ENCODE data around the gene NDRG2.

The NDRG2 gene

DNA sequence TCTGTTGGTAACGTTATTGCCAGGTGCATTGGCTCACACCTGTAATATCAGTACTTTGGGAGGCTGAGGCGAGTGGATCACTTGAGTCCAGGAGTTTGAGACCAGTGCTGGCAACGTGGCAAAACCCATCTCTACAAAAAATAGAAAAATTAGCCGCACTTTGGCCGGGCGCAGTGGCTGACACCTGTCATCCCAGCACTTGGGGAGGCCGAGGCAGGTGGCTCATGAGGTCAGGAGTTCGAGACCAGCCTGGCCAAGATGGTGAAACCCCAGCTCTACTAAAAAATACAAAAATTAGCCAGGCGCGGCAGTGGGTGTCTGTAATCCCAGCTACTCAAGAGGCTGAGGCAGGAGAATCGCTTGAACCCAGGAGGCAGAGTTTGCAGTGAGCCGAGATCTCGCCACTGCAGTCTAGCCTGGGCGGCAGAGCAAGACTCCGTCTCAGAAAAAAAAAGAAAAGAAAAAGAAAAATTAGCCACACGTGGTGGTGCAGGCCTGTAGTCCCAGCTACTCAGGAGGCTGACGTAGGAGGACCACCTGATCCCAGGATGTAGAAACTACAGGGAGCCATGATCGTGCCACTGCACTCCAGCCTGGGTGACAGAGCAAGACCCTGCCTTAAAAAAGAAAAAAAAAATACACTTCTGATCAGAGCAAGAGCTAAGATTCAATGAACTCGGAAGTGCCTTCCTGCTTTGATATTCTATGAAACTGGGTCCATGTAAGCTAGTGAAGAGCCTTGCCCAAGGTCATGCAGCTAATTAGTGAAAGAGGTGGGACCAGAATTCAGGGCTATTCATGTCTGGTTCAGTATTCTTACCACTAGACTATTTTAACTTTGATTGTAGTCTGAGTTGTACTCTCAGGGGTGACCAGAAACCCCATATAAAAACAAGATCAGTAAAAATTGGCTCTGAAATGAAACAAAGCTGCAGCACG, 28.6 kb upstream of the NDRG2 start:
- no peaks in the 10 kb centered on the region for H3K36me3 ChIP-seq (ENCODE audit: control insufficient read depth, insufficient read depth, low read length)

DNA sequence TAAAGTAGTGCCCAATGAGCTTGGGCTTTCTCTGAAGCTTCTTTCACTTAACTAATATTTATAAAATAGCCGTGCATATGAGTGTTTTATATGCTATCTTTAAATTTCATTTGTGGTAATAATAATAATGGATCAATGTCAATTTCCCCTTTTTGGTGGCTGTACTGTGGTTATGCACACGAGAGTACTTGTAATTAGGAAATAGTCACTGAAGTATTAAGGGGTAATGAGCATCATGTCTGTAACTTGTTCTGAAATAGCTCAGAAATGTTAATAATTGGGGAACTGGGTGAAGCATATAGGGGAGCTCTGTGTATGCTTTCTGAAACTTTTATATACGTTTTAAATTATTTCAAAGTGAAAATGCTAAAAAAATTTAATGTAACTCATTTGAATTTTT, 25.7 kb upstream of the NDRG2 start:
- TF ChIP-seq, protein P1, sequence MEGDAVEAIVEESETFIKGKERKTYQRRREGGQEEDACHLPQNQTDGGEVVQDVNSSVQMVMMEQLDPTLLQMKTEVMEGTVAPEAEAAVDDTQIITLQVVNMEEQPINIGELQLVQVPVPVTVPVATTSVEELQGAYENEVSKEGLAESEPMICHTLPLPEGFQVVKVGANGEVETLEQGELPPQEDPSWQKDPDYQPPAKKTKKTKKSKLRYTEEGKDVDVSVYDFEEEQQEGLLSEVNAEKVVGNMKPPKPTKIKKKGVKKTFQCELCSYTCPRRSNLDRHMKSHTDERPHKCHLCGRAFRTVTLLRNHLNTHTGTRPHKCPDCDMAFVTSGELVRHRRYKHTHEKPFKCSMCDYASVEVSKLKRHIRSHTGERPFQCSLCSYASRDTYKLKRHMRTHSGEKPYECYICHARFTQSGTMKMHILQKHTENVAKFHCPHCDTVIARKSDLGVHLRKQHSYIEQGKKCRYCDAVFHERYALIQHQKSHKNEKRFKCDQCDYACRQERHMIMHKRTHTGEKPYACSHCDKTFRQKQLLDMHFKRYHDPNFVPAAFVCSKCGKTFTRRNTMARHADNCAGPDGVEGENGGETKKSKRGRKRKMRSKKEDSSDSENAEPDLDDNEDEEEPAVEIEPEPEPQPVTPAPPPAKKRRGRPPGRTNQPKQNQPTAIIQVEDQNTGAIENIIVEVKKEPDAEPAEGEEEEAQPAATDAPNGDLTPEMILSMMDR (IDR thresholded peaks at IDR 0.05; ENCODE audit: insufficient read depth, low read length, poor library complexity, severe bottlenecking), result no peak
- no peaks in the 10 kb centered on the region for H3K36me3 ChIP-seq (ENCODE audit: control insufficient read depth, insufficient read depth, low read length)
- H3K4me3 ChIP-seq (replicated peaks; ENCODE audit: low read depth, low read length), result no peak overlapping the region
- DNase-seq (ENCODE audit: extremely low read depth, insufficient read length), result no peak
- no peaks in the 10 kb centered on the region; the same call in 1 of the 2 replicates for H3K27me3 ChIP-seq (replicated peaks; ENCODE audit: control insufficient read depth, insufficient read depth, low read length)

More for the DNA sequence above, 28.6 kb upstream of the NDRG2 start:
- Histone ChIP-seq H3K27me3 (replicated peaks; ENCODE audit: control insufficient read depth, insufficient read depth, low read length) (no peaks in the 10 kb centered on the region), H3K4me3 (replicated peaks; ENCODE audit: low read depth, low read length) (no peak overlapping the region)
- TF ChIP-seq, protein P1 (IDR thresholded peaks at IDR 0.05; ENCODE audit: insufficient read depth, low read length, poor library complexity, severe bottlenecking), result no peak
- DNase-seq (ENCODE audit: extremely low read depth, insufficient read length), result no peak

DNA sequence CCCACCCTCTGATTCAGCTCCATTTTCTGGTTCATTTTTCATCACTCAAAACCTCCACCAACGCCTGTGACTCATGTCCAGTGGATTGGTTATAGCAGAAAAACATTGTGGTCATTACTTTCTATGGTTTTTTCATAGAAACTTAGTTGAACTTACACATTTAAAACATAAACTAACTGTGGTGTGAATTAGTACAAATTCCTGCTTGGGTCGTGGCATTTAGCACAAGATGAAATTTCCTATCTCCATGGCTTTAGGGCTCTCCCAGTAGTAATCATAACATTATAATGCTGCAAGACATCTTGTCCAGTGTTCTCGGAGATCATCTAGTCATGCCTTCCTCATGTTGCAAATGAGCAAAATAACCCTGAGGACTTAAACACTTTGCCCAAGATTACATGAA, 24.4 kb upstream of the NDRG2 start:
- TF ChIP-seq, protein P1 (IDR thresholded peaks at IDR 0.05; ENCODE audit: insufficient read depth, low read length, poor library complexity, severe bottlenecking), result no peak
- Histone ChIP-seq H3K36me3 (ENCODE audit: control insufficient read depth, insufficient read depth, low read length) (no peaks in the 10 kb centered on the region), H3K27me3 (replicated peaks; ENCODE audit: control insufficient read depth, insufficient read depth, low read length) (no peaks in the 10 kb centered on the region; the same call in 1 of the 2 replicates), H3K4me3 (replicated peaks; ENCODE audit: low read depth, low read length) (no peak overlapping the region)
- no peak for DNase-seq (ENCODE audit: extremely low read depth, insufficient read length)

DNA sequence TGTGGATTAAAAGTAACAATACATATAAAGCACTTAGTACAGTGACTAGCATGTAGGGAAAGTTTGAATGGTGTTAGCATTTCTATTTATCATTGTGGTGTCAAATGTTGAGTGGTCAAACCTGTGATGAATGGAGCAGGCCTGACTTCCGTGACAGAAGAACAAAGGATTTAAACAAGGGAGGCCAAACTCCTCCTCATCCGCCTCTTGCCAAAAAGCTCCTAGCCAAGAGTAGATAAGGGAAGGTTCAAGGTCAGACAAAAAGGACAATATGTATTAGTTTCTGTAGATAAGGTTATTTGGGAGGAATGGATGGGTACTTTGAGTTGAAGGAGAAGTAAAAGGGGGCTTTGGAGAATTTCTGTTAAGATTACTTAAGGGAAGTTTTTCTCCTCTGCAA, 23.8 kb upstream of the NDRG2 start:
- TF ChIP-seq, protein P1 (IDR thresholded peaks at IDR 0.05; ENCODE audit: insufficient read depth, low read length, poor library complexity, severe bottlenecking), result no peak
- H3K36me3 ChIP-seq (ENCODE audit: control insufficient read depth, insufficient read depth, low read length), result no peaks in the 10 kb centered on the region
- no peak for DNase-seq (ENCODE audit: extremely low read depth, insufficient read length)
- H3K4me3 ChIP-seq (replicated peaks; ENCODE audit: low read depth, low read length), result no peak overlapping the region
- H3K27me3 ChIP-seq (replicated peaks; ENCODE audit: control insufficient read depth, insufficient read depth, low read length), result no peaks in the 10 kb centered on the region; the same call in none of the 2 replicates

DNA sequence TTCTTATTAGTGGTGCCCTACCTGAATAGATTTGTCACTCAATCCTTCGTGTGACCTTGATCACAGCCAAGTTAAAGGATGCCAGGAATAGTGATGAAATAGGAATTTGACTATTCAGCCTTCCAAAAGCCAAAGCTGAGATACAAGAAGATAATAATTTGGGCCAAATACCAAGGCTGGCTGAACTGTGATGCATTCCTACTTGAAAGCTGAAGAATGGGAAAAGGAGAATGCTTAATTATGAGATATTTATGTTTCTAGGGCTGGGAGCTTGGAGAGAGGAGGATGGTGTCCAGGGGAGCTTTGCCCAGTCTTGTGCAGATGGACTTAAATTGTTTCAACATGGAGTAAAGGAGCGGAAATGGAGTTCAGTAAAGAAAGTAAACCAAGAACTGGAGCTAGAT, 22.5 kb upstream of the NDRG2 start:
- H3K36me3 ChIP-seq (ENCODE audit: control insufficient read depth, insufficient read depth, low read length), result no peaks in the 10 kb centered on the region
- TF ChIP-seq, protein P1 (IDR thresholded peaks at IDR 0.05; ENCODE audit: insufficient read depth, low read length, poor library complexity, severe bottlenecking), result no peak
- DNase-seq (ENCODE audit: extremely low read depth, insufficient read length), result no peak
- H3K4me3 ChIP-seq (replicated peaks; ENCODE audit: low read depth, low read length), result no peak overlapping the region
- no peaks in the 10 kb centered on the region; the same call in none of the 2 replicates for H3K27me3 ChIP-seq (replicated peaks; ENCODE audit: control insufficient read depth, insufficient read depth, low read length)

Data from GM06990 (cell line).